Neural crest cell (in vitro differentiated cells): ENCODE data around the gene PRKN. TPM values are rescaled to one million over a fixed set of nuclear protein-coding genes. Genes with fewer than 3 reads are reported as not detected.
A peak's percentile ranks its signal among the peaks of the same experiment; 100 is the strongest.

Experiments used
- DNase-seq: peaks from one replicate; pipeline ENCODE4 v3.0.0; 2021; ENCODE audit warnings: low read depth, mixed read lengths, low spot score
- H3K27ac Mint-ChIP-seq: one replicate; pipeline ENCODE4 v1.8.0; 2021; ENCODE audit warnings: mild to moderate bottlenecking, mixed read lengths; ENCODE audit not compliant: unreplicated experiment
- H3K27me3 Mint-ChIP-seq: 2 replicates; pipeline ENCODE4 v1.8.0; 2021; ENCODE audit warnings: low read depth, mild to moderate bottlenecking, mixed read lengths
- H3K36me3 Mint-ChIP-seq: 2 replicates; pipeline ENCODE4 v1.8.0; 2021; ENCODE audit warnings: low read depth, mild to moderate bottlenecking, mixed read lengths
- H3K4me1 Mint-ChIP-seq: 2 replicates; pipeline ENCODE4 v1.8.0; 2021; ENCODE audit warnings: mixed read lengths
- H3K4me3 Mint-ChIP-seq: one replicate; pipeline ENCODE4 v1.8.0; 2021; ENCODE audit warnings: mild to moderate bottlenecking, mixed read lengths
- H3K9me3 Mint-ChIP-seq: 2 replicates; pipeline ENCODE4 v1.8.0; 2021; ENCODE audit warnings: mixed read lengths
- CTCF ChIP-seq: fragments of 200-600 bp; sonication (generic); conservative IDR thresholded peaks from 2 replicates; pipeline ENCODE4 v1.5.0; 2021; ENCODE audit warnings: antibody characterized with exemption, mild to moderate bottlenecking
- total RNA-seq: library from RNA; stranded (reverse); gene quantifications from 2 replicates; pipeline ENCODE4 v1.2.1, GENCODE V29; 2021

PRKN gene
- total RNA-seq, 1 donor from 2014 or later: 3.2 TPM

GRCh38 chr6:161369339-161369738 lies 1358.2 kb downstream of the PRKN start:
- Mint-ChIP-seq H3K27me3 (no peaks in the 10 kb centered on the region), H3K36me3 (no peaks in the 10 kb centered on the region), H3K4me3 (no peak overlapping the region), H3K27ac (no peak overlapping the region), H3K9me3 (no peaks in the 10 kb centered on the region), H3K4me1 (peaks cover 6% of the 10 kb centered on the region)
- no peak for TF ChIP-seq CTCF
- no peak for DNase-seq

- Mint-ChIP-seq H3K36me3 (peaks cover 1% of the 10 kb centered on the region), H3K4me1 (peaks cover 6% of the 10 kb centered on the region), H3K9me3 (no peaks in the 10 kb centered on the region), H3K27ac (no peak overlapping the region), H3K4me3 (no peak overlapping the region), H3K27me3 (no peaks in the 10 kb centered on the region)
- no peak for TF ChIP-seq CTCF
- no peak for DNase-seq
These were observed 1359.1 kb downstream of the PRKN start for GRCh38 chr6:161368514-161368913.

DNA sequence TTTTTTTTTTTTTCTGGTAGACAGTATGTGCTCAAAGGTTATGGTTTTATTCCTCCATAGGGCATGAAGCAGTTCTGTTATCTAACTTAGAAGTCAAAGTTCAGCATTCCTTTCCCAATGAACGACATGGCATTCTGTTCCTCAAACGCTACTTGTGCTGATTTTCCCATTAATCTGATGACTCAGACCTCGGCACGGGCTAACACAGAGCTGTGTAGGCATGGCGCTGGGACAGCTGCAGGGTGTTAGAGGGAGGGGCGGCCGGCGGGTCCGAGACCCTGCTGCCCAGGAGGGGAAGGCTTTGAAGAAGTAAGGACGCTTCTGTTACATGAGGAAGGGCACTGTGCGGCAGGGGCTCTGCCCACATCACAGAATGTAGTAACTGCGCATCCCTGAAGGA lies 1360.1 kb downstream of the PRKN start:
- Mint-ChIP-seq H3K4me3 (no peak overlapping the region), H3K36me3 (peaks cover 9% of the 10 kb centered on the region), H3K9me3 (peaks cover 3% of the 10 kb centered on the region), H3K4me1 (peaks cover 6% of the 10 kb centered on the region), H3K27me3 (no peaks in the 10 kb centered on the region), H3K27ac (no peak overlapping the region)
- no peak for DNase-seq
- no peak for TF ChIP-seq CTCF

DNA sequence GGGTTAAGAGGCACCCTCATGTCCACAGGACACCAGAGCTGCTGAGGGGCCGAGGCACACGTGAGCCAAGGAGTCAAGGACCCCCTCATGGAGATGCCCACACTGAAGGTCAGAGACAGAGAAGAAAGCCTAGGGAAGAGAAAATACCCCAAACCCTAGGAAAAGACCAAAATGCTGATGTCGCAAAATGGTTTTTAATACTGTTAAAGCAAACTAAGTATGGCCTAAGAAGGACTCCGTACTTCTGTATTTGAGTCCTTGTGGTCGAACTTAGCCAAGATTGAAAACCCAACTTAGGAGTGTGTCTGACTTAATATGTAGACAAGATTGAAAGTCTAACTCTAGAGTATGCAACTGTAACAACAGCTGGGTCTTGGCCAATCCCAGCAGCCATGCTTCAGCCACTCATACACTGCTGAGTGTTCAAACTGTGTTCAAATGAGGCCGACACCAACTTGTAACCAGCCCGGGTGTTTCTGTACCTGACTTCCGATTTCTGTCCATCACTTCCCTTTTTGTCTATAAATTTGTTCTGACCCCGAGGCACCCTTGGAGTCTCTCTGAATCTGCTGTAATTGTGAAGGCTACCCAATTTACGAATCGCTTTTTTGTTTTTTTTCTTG lies 1361.2 kb downstream of the PRKN start:
- H3K4me3 Mint-ChIP-seq: no peak overlapping the region

GRCh38 chr6:161365633-161366032 lies 1361.9 kb downstream of the PRKN start:
- Mint-ChIP-seq H3K27ac (peak overlapping the region; percentile 4), H3K36me3 (peaks cover 11% of the 10 kb centered on the region), H3K9me3 (peaks cover 3% of the 10 kb centered on the region), H3K4me1 (peaks cover 5% of the 10 kb centered on the region), H3K27me3 (no peaks in the 10 kb centered on the region), H3K4me3 (no peak overlapping the region)
- DNase-seq: no peak
- no peak for TF ChIP-seq CTCF

More for the DNA sequence above, 1361.2 kb downstream of the PRKN start:
- peaks cover 6% of the 10 kb centered on the region for H3K4me1 Mint-ChIP-seq
- peaks cover 11% of the 10 kb centered on the region for H3K36me3 Mint-ChIP-seq
- no peak for DNase-seq
- H3K27ac Mint-ChIP-seq: no peak overlapping the region
- no peaks in the 10 kb centered on the region for H3K27me3 Mint-ChIP-seq
- no peak for TF ChIP-seq CTCF
- peaks cover 3% of the 10 kb centered on the region for H3K9me3 Mint-ChIP-seq
